Hematopoietic multipotent progenitor cell treated with erythropoietin and hydrocortisone succinate and interleukin-3 and kit ligand, for 15 days (in vitro differentiated cells): ENCODE results near the gene MARVELD1.

Experiments used
- DNase-seq: peaks from one replicate; pipeline ENCODE4 v3.0.0-alpha.2; 2015; ENCODE audit warnings: low spot score

The MARVELD1 gene

GRCh38 chr10:97755718-97756117 is 42.2 kb downstream of the MARVELD1 start:
- DNase-seq, result no peak

GRCh38 chr10:97757471-97757870 is 43.9 kb downstream of the MARVELD1 start:
- no peak for DNase-seq

- DNase-seq, result peak; percentile 73
These were observed 45.8 kb downstream of the MARVELD1 start for GRCh38 chr10:97759158-97759887.

- DNase-seq, result no peak
These were observed 46.4 kb downstream of the MARVELD1 start for GRCh38 chr10:97759946-97760345.

GRCh38 chr10:97760461-97761257 is 47.1 kb downstream of the MARVELD1 start:
- no peak for DNase-seq

GRCh38 chr10:97761331-97761865 is 47.9 kb downstream of the MARVELD1 start:
- no peak for DNase-seq

- DNase-seq, result no peak
These were observed 48.5 kb downstream of the MARVELD1 start for GRCh38 chr10:97762056-97762455.

- no peak for DNase-seq
These were observed 49.3 kb downstream of the MARVELD1 start for GRCh38 chr10:97762816-97763215.

- DNase-seq, result no peak
These were observed 49.9 kb downstream of the MARVELD1 start for GRCh38 chr10:97763411-97763810.

GRCh38 chr10:97763947-97764346 is 50.4 kb downstream of the MARVELD1 start:
- no peak for DNase-seq

- no peak for DNase-seq
These were observed 51.0 kb downstream of the MARVELD1 start for GRCh38 chr10:97764519-97764931.

- no peak for DNase-seq
These were observed 51.7 kb downstream of the MARVELD1 start for GRCh38 chr10:97765201-97765600.

- no peak for DNase-seq
These were observed 52.7 kb downstream of the MARVELD1 start for GRCh38 chr10:97766106-97766810.

GRCh38 chr10:97766996-97767924 is 53.7 kb downstream of the MARVELD1 start:
- DNase-seq, result no peak
